Fibroblast of lung (primary cell): ENCODE measurements around the gene L3MBTL3. TPM values are rescaled to one million over a fixed set of nuclear protein-coding genes. Genes with fewer than 3 reads are reported as not detected.

Experiments
- DNase-seq, 2 donors: peaks; one replicate each; pipeline versions ENCODE4 v3.0.0 to v3.0.0-alpha.2; 2010; ENCODE audit warnings: low read depth in 2 of 2
- H2AFZ ChIP-seq: 2 replicates; pipeline ENCODE4 v1.5.1; 2012; ENCODE audit warnings: low read length, control low read depth, inconsistent platforms
- H3K27ac ChIP-seq: 2 replicates; pipeline ENCODE4 v1.5.1; 2011; ENCODE audit warnings: low read length, control low read depth; ENCODE audit not compliant: insufficient read depth
- H3K27me3 ChIP-seq: 2 replicates; pipeline ENCODE4 v1.5.1; 2011; ENCODE audit warnings: mild to moderate bottlenecking, low read length; ENCODE audit not compliant: control insufficient read depth, insufficient read depth
- H3K36me3 ChIP-seq: 2 replicates; pipeline ENCODE4 v1.5.1; 2011; ENCODE audit warnings: low read length; ENCODE audit not compliant: control insufficient read depth, insufficient read depth
- H3K4me1 ChIP-seq: 2 replicates; pipeline ENCODE4 v1.5.1; 2011; ENCODE audit warnings: low read length; ENCODE audit not compliant: control insufficient read depth, insufficient read depth; ENCODE audit errors: extremely low read depth
- H3K4me2 ChIP-seq: 2 replicates; pipeline ENCODE4 v1.5.1; 2011; ENCODE audit warnings: low read length, control low read depth; ENCODE audit not compliant: insufficient read depth; ENCODE audit errors: extremely low read depth
- H3K4me3 ChIP-seq, 4 experiments: fragments of 200-600 bp in 1 of 4; sonication (generic) in 1 of 4; replicated peaks in 1 of 4; 2 replicates each; pipeline ENCODE4 v1.5.1; 2011 to 2016; ENCODE audit warnings: low read length in 4 of 4, low read depth in 3 of 4, mild to moderate bottlenecking in 3 of 4, control low read depth in 2 of 4, inconsistent platforms in 1 of 4, mixed read lengths in 1 of 4; ENCODE audit not compliant: insufficient read depth in 1 of 4; ENCODE audit errors: control extremely low read depth in 1 of 4
- H3K79me2 ChIP-seq: 2 replicates; pipeline ENCODE4 v1.5.1; 2012; ENCODE audit warnings: mild to moderate bottlenecking, low read length, inconsistent platforms; ENCODE audit not compliant: control insufficient read depth, insufficient read depth
- H3K9ac ChIP-seq: 2 replicates; pipeline ENCODE4 v1.5.1; 2011; ENCODE audit warnings: mild to moderate bottlenecking, low read length, control low read depth; ENCODE audit not compliant: insufficient read depth
- H3K9me3 ChIP-seq: 2 replicates; pipeline ENCODE4 v1.5.1; 2012; ENCODE audit warnings: low read depth, low read length; ENCODE audit not compliant: control insufficient read depth, insufficient read depth
- H4K20me1 ChIP-seq: 2 replicates; pipeline ENCODE4 v1.5.1; 2011; ENCODE audit warnings: low read length; ENCODE audit not compliant: control insufficient read depth, insufficient read depth; ENCODE audit errors: extremely low read depth
- CTCF ChIP-seq, 2 donors: IDR thresholded peaks in 1 of 2; conservative IDR thresholded peaks in 1 of 2; 1 replicate in 1 of 2; 2 replicates in 1 of 2; pipeline ENCODE4 v1.5.1; 2011 to 2012; ENCODE audit warnings: low read length in 2 of 2, control low read depth in 1 of 2, inconsistent platforms in 1 of 2, low read depth in 1 of 2, mild to moderate bottlenecking in 1 of 2
- EZH2 ChIP-seq: IDR thresholded peaks from 2 replicates; pipeline ENCODE4 v1.5.1; 2012; ENCODE audit warnings: low read length, control low read depth, mild to moderate bottlenecking; ENCODE audit errors: missing control alignments
- polyA plus RNA-seq, 2 donors: library from polyadenylated mRNA; depleted of rRNA in 1 of 2; stranded (reverse) in 1 of 2; unstranded in 1 of 2; fragments of >200 nt; gene quantifications; 2 replicates each; pipeline ENCODE4 v1.2.1, GENCODE V29; 2011 to 2012; ENCODE audit warnings: missing spikeins in 1 of 2
- total RNA-seq: library from RNA; depleted of rRNA; stranded (reverse); fragments of >200 nt; gene quantifications from 2 replicates; pipeline ENCODE4 v1.2.1, GENCODE V29; 2014

Gene L3MBTL3
- total and polyA plus RNA-seq, 2 donors (not counting 1 experiment from before 2014, with no cell fraction given) = 5.6 to 6.7 TPM

GRCh38 chr6:130129762-130130246 is 111.4 kb downstream of the L3MBTL3 start:
- Histone ChIP-seq H3K9ac (no peak overlapping the region), H3K36me3 (no peaks in the 10 kb centered on the region), H3K27ac (no peak overlapping the region), H3K79me2 (no peaks in the 10 kb centered on the region), H3K4me2 (no peak overlapping the region), H4K20me1 (no peaks in the 10 kb centered on the region), H3K27me3 (no peaks in the 10 kb centered on the region), H3K9me3 (no peaks in the 10 kb centered on the region), H2AFZ (no peak overlapping the region), H3K4me1 (no peaks in the 10 kb centered on the region), H3K4me3 (no peak overlapping the region)
- TF ChIP-seq CTCF (conservative IDR thresholded peaks at IDR 0.05 in 1 of 2, IDR thresholded peaks at IDR 0.05 in 1 of 2; ENCODE audit: low read depth in 1 of 2, low read length in 2 of 2) = no peak
- TF ChIP-seq EZH2 = no peak
- DNase-seq = peak in 1 of 2 donors; percentile 77

- Histone ChIP-seq H3K4me2 (no peak overlapping the region), H3K27me3 (no peaks in the 10 kb centered on the region), H3K4me1 (no peaks in the 10 kb centered on the region), H2AFZ (no peak overlapping the region), H3K27ac (no peak overlapping the region), H3K9me3 (no peaks in the 10 kb centered on the region), H4K20me1 (no peaks in the 10 kb centered on the region), H3K36me3 (no peaks in the 10 kb centered on the region), H3K4me3 (no peak overlapping the region), H3K9ac (no peak overlapping the region), H3K79me2 (no peaks in the 10 kb centered on the region)
- no peak for DNase-seq
- no peak for TF ChIP-seq CTCF (conservative IDR thresholded peaks at IDR 0.05 in 1 of 2, IDR thresholded peaks at IDR 0.05 in 1 of 2; ENCODE audit: low read depth in 1 of 2, low read length in 2 of 2)
Measured at GRCh38 chr6:130132286-130132701, 113.9 kb downstream of the L3MBTL3 start.

GRCh38 chr6:130134582-130134981 is 116.2 kb downstream of the L3MBTL3 start:
- H2AFZ ChIP-seq = no peak overlapping the region
- no peak for TF ChIP-seq EZH2
- no peak for TF ChIP-seq CTCF (conservative IDR thresholded peaks at IDR 0.05 in 1 of 2, IDR thresholded peaks at IDR 0.05 in 1 of 2; ENCODE audit: low read depth in 1 of 2, low read length in 2 of 2)
- DNase-seq = no peak
- no peaks in the 10 kb centered on the region for H3K4me1 ChIP-seq
- no peaks in the 10 kb centered on the region for H3K79me2 ChIP-seq
- no peak overlapping the region for H3K4me3 ChIP-seq
- no peaks in the 10 kb centered on the region for H3K9me3 ChIP-seq
- no peak overlapping the region for H3K9ac ChIP-seq
- no peaks in the 10 kb centered on the region for H3K36me3 ChIP-seq
- H4K20me1 ChIP-seq = no peaks in the 10 kb centered on the region
- H3K27ac ChIP-seq = no peak overlapping the region
- H3K27me3 ChIP-seq = no peaks in the 10 kb centered on the region
- no peak overlapping the region for H3K4me2 ChIP-seq
